HG03378 (cell line): ENCODE data around the gene RASL12.
"Not testable (repeated sequence)": the region's sequence is repeated elsewhere in the genome, so short reads cannot be mapped to it uniquely, and the experiment has no call there.

ENCODE experiments used
- ATAC-seq: cut with Tn5 transposase; IDR thresholded peaks from one replicate; pipeline ENCODE4 v1.9.1; 2021; ENCODE audit warnings: mild to moderate bottlenecking, moderate library complexity; ENCODE audit not compliant: unreplicated experiment

The RASL12 gene

GRCh38 chr15:65076486-65077290 lies 8.9 kb upstream of the RASL12 start, which contains the start of gene KBTBD13:
KBTBD13 (plus strand) TSS chr15:65076746; CDS start chr15:65076816, 70 bp downstream.
- no peak for ATAC-seq

- not testable (repeated sequence) for ATAC-seq
Observed at GRCh38 chr15:65075607-65076395, 8.0 kb upstream of the RASL12 start.

- ATAC-seq, result not testable (repeated sequence)
Observed at GRCh38 chr15:65074946-65075345, 7.2 kb upstream of the RASL12 start.

GRCh38 chr15:65072617-65073016 lies 4.8 kb upstream of the RASL12 start:
- no peak for ATAC-seq

- ATAC-seq, result no peak
Observed at GRCh38 chr15:65072027-65072426, 4.2 kb upstream of the RASL12 start.

GRCh38 chr15:65071381-65071811 lies 3.6 kb upstream of the RASL12 start:
- ATAC-seq, result no peak

GRCh38 chr15:65069779-65070546 lies 2.2 kb upstream of the RASL12 start:
- no peak for ATAC-seq

GRCh38 chr15:65069179-65069578 lies 1.4 kb upstream of the RASL12 start:
- no peak for ATAC-seq

- ATAC-seq, result no peak
Observed at GRCh38 chr15:65068403-65068788, 605 bp upstream of the RASL12 start.

GRCh38 chr15:65067317-65067644 lies 510 bp downstream of the RASL12 start:
- no peak for ATAC-seq

GRCh38 chr15:65066635-65067316 lies 1.0 kb downstream of the RASL12 start:
- ATAC-seq, result no peak

- ATAC-seq, result no peak
Observed at GRCh38 chr15:65066001-65066634, 1.7 kb downstream of the RASL12 start.

GRCh38 chr15:65062726-65063125 lies 5.1 kb downstream of the RASL12 start:
- ATAC-seq, result no peak

GRCh38 chr15:65062061-65062460 lies 5.7 kb downstream of the RASL12 start:
- no peak for ATAC-seq

- ATAC-seq, result no peak
Observed at GRCh38 chr15:65060641-65061397, 7.0 kb downstream of the RASL12 start.

GRCh38 chr15:65059931-65060596 lies 7.7 kb downstream of the RASL12 start:
- ATAC-seq, result no peak

GRCh38 chr15:65059369-65059750 lies 8.4 kb downstream of the RASL12 start:
- ATAC-seq, result no peak

GRCh38 chr15:65058394-65059368 lies 9.1 kb downstream of the RASL12 start:
- no peak for ATAC-seq
